ENCODE results near the gene MAP4K2.

DNA sequence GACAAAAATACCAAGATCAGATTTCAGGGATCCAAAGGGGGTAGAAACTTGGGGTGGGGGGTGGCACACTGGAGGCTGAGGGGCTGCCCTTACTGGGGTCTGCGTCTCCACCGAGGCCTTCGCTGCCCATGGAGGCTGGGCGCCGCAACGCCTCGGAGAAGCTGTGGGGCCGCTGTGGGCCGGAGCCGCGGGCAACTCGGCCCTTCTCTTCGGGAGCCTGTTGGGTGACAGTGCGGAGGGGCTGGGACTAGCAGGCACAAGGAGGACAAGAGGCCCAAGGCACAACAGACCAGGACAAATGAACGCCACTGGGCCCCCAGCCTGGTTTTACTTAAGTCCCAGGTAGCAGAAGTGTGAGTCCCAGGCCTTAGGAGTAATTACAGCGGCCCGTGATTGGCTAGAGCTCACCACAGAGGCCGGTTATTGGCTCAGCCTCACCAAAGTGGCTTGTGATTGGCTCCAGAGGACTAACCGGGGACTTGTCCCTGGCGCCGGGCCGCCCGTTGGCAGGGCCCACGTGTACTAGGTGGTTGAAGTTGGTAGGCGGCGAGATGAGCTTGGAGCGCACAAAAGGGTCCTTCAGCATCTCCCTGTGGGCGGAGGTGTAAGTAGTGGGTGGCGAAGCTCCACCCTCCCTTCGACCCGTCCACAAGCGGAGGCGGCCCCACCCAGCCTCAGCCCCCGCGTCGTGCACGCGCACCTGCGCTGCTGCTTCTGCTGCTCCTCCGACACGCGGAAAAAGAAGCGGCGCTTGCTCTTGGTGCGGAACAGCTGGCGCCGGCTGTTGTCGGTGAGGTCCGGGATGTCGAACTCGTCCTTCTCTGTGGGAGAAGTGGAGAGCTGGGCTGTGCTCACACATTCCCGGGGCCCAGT lies 23.8 kb upstream of the MAP4K2 start:
- TF ChIP-seq RNF2 (IDR thresholded peaks at IDR 0.05; ENCODE audit: borderline replicate concordance, low read depth, low read length, missing control alignments, poor library complexity, severe bottlenecking) (no peak), CREB1 (IDR thresholded peaks at IDR 0.05) (no peak), POLR2A (IDR thresholded peaks at IDR 0.05; ENCODE audit: control extremely low read depth in 1 of 2, low read depth in 2 of 2, low read length in 2 of 2) (no peak), BRCA1 (IDR thresholded peaks at IDR 0.05; ENCODE audit: low read depth, low read length) (no peak), TBP (IDR thresholded peaks at IDR 0.05; ENCODE audit: low read depth, low read length) (no peak), POLR2AphosphoS5 (IDR thresholded peaks at IDR 0.05; ENCODE audit: low read depth, low read length) (no peak)
- TF ChIP-seq, protein P1, sequence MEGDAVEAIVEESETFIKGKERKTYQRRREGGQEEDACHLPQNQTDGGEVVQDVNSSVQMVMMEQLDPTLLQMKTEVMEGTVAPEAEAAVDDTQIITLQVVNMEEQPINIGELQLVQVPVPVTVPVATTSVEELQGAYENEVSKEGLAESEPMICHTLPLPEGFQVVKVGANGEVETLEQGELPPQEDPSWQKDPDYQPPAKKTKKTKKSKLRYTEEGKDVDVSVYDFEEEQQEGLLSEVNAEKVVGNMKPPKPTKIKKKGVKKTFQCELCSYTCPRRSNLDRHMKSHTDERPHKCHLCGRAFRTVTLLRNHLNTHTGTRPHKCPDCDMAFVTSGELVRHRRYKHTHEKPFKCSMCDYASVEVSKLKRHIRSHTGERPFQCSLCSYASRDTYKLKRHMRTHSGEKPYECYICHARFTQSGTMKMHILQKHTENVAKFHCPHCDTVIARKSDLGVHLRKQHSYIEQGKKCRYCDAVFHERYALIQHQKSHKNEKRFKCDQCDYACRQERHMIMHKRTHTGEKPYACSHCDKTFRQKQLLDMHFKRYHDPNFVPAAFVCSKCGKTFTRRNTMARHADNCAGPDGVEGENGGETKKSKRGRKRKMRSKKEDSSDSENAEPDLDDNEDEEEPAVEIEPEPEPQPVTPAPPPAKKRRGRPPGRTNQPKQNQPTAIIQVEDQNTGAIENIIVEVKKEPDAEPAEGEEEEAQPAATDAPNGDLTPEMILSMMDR (IDR thresholded peaks at IDR 0.05; ENCODE audit: control extremely low read depth in 1 of 3, insufficient read depth in 1 of 3, low read depth in 1 of 3, low read length in 3 of 3) = no peak
- TF ChIP-seq, protein P2, sequence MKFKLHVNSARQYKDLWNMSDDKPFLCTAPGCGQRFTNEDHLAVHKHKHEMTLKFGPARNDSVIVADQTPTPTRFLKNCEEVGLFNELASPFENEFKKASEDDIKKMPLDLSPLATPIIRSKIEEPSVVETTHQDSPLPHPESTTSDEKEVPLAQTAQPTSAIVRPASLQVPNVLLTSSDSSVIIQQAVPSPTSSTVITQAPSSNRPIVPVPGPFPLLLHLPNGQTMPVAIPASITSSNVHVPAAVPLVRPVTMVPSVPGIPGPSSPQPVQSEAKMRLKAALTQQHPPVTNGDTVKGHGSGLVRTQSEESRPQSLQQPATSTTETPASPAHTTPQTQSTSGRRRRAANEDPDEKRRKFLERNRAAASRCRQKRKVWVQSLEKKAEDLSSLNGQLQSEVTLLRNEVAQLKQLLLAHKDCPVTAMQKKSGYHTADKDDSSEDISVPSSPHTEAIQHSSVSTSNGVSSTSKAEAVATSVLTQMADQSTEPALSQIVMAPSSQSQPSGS (IDR thresholded peaks at IDR 0.05; ENCODE audit: low read length) = no peak

All from H1 (cell line).